GM12891 (cell line): Measurements from ENCODE around the gene GPRC5B.

Experiments used
- PAX5 ChIP-seq: IDR thresholded peaks from 2 replicates; pipeline ENCODE4 v1.6.1; 2011; ENCODE audit warnings: low read length, moderate library complexity, mild to moderate bottlenecking; ENCODE audit not compliant: insufficient read depth, severe bottlenecking
- POLR2A ChIP-seq: IDR thresholded peaks from 2 replicates; pipeline ENCODE4 v1.6.1; 2011; ENCODE audit warnings: low read depth, low read length, control low read depth
- POLR2AphosphoS5 ChIP-seq: IDR thresholded peaks from 2 replicates; pipeline ENCODE4 v1.6.1; 2011; ENCODE audit warnings: low read depth, low read length, control low read depth
- POU2F2 ChIP-seq: IDR thresholded peaks from 2 replicates; pipeline ENCODE4 v1.6.1; 2011; ENCODE audit warnings: low read depth, mild to moderate bottlenecking, control low read depth, low read length, moderate library complexity
- SPI1 ChIP-seq: IDR thresholded peaks from 2 replicates; pipeline ENCODE4 v1.6.1; 2011; ENCODE audit warnings: low read depth, low read length, control low read depth
- TAF1 ChIP-seq: IDR thresholded peaks from 2 replicates; pipeline ENCODE4 v1.6.1; 2011; ENCODE audit warnings: low read depth, low read length, control low read depth

DNA sequence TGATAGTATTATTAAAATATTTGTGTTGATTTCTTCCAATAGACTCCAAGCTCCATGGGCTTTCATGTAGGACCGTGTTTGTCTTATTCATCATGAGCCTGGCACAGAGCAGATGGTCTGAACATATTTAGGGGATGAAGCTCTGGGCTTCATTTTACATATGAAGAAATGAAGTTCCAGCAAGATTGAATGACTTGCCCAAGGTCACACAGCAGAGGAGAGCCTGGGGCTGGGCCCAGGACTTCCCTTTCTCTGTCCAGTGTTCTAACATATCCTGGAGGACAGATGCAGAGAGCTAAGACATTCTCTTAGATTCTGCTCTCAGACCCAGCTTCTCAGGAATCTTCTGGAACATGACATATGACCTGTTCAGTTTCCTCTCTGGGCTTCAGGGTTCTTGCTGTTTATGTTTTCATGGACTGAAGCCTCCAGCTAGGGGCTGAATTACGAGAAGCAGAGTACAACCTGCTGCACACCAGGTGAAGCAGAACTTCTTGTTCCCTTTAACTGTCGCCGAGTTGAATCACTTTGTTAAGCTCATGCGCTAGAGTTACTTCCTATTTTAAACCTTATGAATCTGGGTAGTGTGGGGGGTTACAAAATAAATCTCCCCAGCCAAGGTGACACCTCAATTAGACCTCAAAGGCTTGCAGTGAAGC lies 53.6 kb downstream of the GPRC5B start:
- no peak for TF ChIP-seq POLR2A
- TF ChIP-seq TAF1: no peak
- no peak for TF ChIP-seq POLR2AphosphoS5
- TF ChIP-seq SPI1: no peak
- TF ChIP-seq PAX5: no peak
- TF ChIP-seq POU2F2: no peak
